Loucy (cell line): ENCODE results near the gene ACADM.
"Not testable (repeated sequence)": the region's sequence is repeated elsewhere in the genome, so short reads cannot be mapped to it uniquely, and the experiment has no call there.

ENCODE experiments used
- H2AFZ ChIP-seq: fragments of 200-600 bp; sonication (generic); 2 replicates; pipeline ENCODE4 v1.6.0; 2016; ENCODE audit warnings: antibody characterized with exemption, mild to moderate bottlenecking, low read length, moderate library complexity
- H3F3A ChIP-seq: fragments of 200-600 bp; 2 replicates; pipeline ENCODE4 v1.6.0; 2016; ENCODE audit warnings: antibody characterized with exemption, low read depth, mild to moderate bottlenecking
- H3K27me3 ChIP-seq: fragments of 200-600 bp; sonication (generic); 2 replicates; pipeline ENCODE4 v1.6.1; 2014; ENCODE audit warnings: low read length, mild to moderate bottlenecking; ENCODE audit not compliant: insufficient read depth, poor library complexity, severe bottlenecking
- H3K36me3 ChIP-seq: fragments of 200-600 bp; sonication (generic); 2 replicates; pipeline ENCODE4 v1.6.1; 2016; ENCODE audit warnings: low read length; ENCODE audit not compliant: insufficient read depth
- H3K4me1 ChIP-seq: fragments of 200-600 bp; sonication (generic); 2 replicates; pipeline ENCODE4 v1.5.1; 2014; ENCODE audit warnings: low read length, mild to moderate bottlenecking; ENCODE audit not compliant: insufficient read depth, poor library complexity, severe bottlenecking
- H3K4me2 ChIP-seq: fragments of 200-600 bp; sonication (generic); 2 replicates; pipeline ENCODE4 v1.6.0; 2014; ENCODE audit warnings: antibody characterized with exemption, low read length, low read depth, mild to moderate bottlenecking; ENCODE audit not compliant: poor library complexity, severe bottlenecking
- H3K4me3 ChIP-seq: fragments of 200-600 bp; sonication (generic); 2 replicates; pipeline ENCODE4 v1.5.1; 2014; ENCODE audit warnings: low read length, mild to moderate bottlenecking, mixed read lengths; ENCODE audit not compliant: poor library complexity, severe bottlenecking
- H3K79me2 ChIP-seq: fragments of 200-600 bp; sonication (generic); 2 replicates; pipeline ENCODE4 v1.6.1; 2014; ENCODE audit warnings: low read length; ENCODE audit not compliant: insufficient read depth
- H3K9ac ChIP-seq: fragments of 200-600 bp; sonication (generic); 2 replicates; pipeline ENCODE4 v1.6.0; 2014; ENCODE audit warnings: mild to moderate bottlenecking, low read depth, low read length, moderate library complexity; ENCODE audit not compliant: poor library complexity, severe bottlenecking
- H3K9me2 ChIP-seq: fragments of 200-600 bp; sonication (generic); replicated peaks from 2 replicates; pipeline ENCODE4 v1.6.1; 2016; ENCODE audit warnings: low read depth, low read length, mixed read lengths
- H3K9me3 ChIP-seq: fragments of 200-600 bp; sonication (generic); 2 replicates; pipeline ENCODE4 v1.6.1; 2014; ENCODE audit warnings: mild to moderate bottlenecking, antibody characterized with exemption, low read length, low read depth; ENCODE audit not compliant: insufficient read depth
- H4K20me1 ChIP-seq: fragments of 200-600 bp; sonication (generic); 2 replicates; pipeline ENCODE4 v1.6.0; 2014; ENCODE audit warnings: antibody characterized with exemption, low read length, mild to moderate bottlenecking; ENCODE audit not compliant: insufficient read depth, poor library complexity, severe bottlenecking
- EZH2phosphoT487 ChIP-seq: fragments of 200-600 bp; IDR thresholded peaks from 2 replicates; pipeline ENCODE4 v1.6.1; 2018; ENCODE audit warnings: antibody characterized with exemption, mild to moderate bottlenecking, moderate library complexity, borderline replicate concordance
- TF ChIP-seq, protein P1 (sequence below): fragments of 200-600 bp; sonication (generic); conservative IDR thresholded peaks from 2 replicates; pipeline ENCODE4 v1.5.1; 2014; ENCODE audit warnings: mild to moderate bottlenecking, antibody characterized with exemption, low read length

The ACADM gene

DNA sequence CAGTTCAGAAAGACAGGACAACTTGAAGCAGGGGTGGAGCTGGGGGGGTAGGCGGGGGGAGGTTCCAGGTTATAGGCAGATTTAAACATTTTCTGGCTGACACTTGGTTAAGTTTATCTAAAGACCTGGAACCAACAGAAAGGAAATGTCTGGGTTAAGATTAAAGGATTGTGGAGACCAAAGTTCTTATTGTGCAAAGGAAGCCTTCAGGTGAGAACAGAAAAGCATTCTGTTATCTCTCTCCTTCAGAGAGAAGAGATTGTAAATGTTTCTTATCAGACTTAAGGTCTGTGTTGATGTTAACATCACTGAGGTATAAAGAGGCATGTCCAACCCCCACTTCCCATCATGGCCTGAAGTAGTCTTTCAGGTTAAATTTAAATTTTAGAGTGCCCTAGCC is 3.7 kb upstream of the ACADM start:
- 0 out of 2 replicates have a peak overlapping the region, but pooled peaks have one; percentile 43 for H2AFZ ChIP-seq
- H3K4me2 ChIP-seq = peak overlapping the region; percentile 69
- 0 out of 2 replicates have a peak, but pooled peaks cover 5% of the 10 kb centered on the region for H3F3A ChIP-seq
- no peaks in the 10 kb centered on the region for H3K27me3 ChIP-seq
- H3K9me2 ChIP-seq = no peaks in the 10 kb centered on the region
- H3K4me1 ChIP-seq = peaks cover 38% of the 10 kb centered on the region
- H3K9ac ChIP-seq = peak overlapping the region; percentile 61
- H3K79me2 ChIP-seq = peaks cover 22% of the 10 kb centered on the region
- TF ChIP-seq, protein P1, sequence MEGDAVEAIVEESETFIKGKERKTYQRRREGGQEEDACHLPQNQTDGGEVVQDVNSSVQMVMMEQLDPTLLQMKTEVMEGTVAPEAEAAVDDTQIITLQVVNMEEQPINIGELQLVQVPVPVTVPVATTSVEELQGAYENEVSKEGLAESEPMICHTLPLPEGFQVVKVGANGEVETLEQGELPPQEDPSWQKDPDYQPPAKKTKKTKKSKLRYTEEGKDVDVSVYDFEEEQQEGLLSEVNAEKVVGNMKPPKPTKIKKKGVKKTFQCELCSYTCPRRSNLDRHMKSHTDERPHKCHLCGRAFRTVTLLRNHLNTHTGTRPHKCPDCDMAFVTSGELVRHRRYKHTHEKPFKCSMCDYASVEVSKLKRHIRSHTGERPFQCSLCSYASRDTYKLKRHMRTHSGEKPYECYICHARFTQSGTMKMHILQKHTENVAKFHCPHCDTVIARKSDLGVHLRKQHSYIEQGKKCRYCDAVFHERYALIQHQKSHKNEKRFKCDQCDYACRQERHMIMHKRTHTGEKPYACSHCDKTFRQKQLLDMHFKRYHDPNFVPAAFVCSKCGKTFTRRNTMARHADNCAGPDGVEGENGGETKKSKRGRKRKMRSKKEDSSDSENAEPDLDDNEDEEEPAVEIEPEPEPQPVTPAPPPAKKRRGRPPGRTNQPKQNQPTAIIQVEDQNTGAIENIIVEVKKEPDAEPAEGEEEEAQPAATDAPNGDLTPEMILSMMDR = no peak
- no peak for TF ChIP-seq EZH2phosphoT487
- peaks cover 9% of the 10 kb centered on the region for H4K20me1 ChIP-seq
- H3K4me3 ChIP-seq = peak overlapping the region; percentile 38
- H3K36me3 ChIP-seq = no peaks in the 10 kb centered on the region
- no peaks in the 10 kb centered on the region for H3K9me3 ChIP-seq

- H2AFZ ChIP-seq, H3K27me3 ChIP-seq, H3K9me2 ChIP-seq, H3K36me3 ChIP-seq, H3K4me2 ChIP-seq, H3K4me3 ChIP-seq, H3F3A ChIP-seq, H3K9me3 ChIP-seq: not testable (repeated sequence)
- peaks cover 36% of the 10 kb centered on the region for H3K79me2 ChIP-seq
- H4K20me1 ChIP-seq = peaks cover 18% of the 10 kb centered on the region
- H3K9ac ChIP-seq = peak overlapping the region; percentile 95
- H3K4me1 ChIP-seq = peaks cover 45% of the 10 kb centered on the region
Observed at GRCh38 chr1:75722246-75722645, 2.3 kb upstream of the ACADM start.

DNA sequence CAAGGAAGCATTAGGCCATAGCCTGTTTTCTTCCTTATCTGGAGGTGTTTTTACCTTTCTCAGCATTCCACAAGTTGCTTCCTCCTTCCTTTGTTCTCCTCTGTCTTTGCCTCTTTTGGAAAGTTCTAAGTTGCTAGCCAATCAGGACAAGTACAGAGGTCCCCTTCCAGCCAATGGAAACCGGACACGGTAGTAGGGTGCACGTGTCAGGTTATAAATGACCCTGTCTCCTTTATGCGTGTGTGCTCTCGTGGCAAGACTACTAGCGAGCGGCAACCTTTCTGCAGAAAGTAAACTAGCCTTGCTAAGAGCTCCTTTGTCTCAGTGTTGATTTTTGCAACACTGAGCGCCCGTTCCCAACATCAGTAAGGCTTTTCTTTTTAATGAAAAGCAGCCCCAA is 1.5 kb upstream of the ACADM start:
- Histone ChIP-seq H4K20me1 (peaks cover 25% of the 10 kb centered on the region), H3K79me2 (peaks cover 43% of the 10 kb centered on the region), H2AFZ (no peak overlapping the region), H3F3A (0 out of 2 replicates have a peak, but pooled peaks cover 5% of the 10 kb centered on the region), H3K9me2 (no peaks in the 10 kb centered on the region), H3K9me3 (no peaks in the 10 kb centered on the region), H3K27me3 (no peaks in the 10 kb centered on the region), H3K4me1 (peaks cover 52% of the 10 kb centered on the region), H3K4me2 (peak overlapping the region; percentile 91), H3K4me3 (peak overlapping the region; percentile 97), H3K9ac (peak overlapping the region; percentile 95), H3K36me3 (no peaks in the 10 kb centered on the region)
- TF ChIP-seq, protein P1 = no peak
- TF ChIP-seq EZH2phosphoT487 = no peak

DNA sequence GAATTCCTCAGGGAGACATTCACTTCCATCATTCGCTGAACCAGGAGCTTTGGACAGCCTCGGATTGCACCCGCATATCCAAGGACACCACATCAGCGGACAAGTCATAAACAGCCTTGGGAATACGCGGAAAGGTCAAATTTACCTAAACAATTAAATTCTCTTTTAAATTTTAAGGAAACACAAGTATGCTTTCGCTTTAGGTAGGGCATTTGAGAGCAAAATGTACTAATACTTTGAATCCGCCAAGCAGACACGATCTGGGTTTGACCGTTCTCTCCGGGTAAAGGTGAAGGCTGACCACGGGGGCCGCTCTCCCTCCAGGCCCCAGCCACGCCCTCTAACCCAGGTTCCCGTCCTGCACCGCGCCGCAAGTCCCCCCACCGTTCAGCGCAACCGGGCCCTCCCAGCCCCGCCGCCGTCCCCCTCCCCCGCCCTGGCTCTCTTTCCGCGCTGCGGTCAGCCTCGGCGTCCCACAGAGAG is 479 bp upstream of the ACADM start:
- Histone ChIP-seq H3K36me3 (no peaks in the 10 kb centered on the region), H3K27me3 (no peaks in the 10 kb centered on the region), H3K4me2 (peak overlapping the region; percentile 91), H3K79me2 (peaks cover 53% of the 10 kb centered on the region), H3F3A (0 out of 2 replicates have a peak, but pooled peaks cover 5% of the 10 kb centered on the region), H3K9me3 (no peaks in the 10 kb centered on the region), H3K4me3 (peak overlapping the region; percentile 97), H3K4me1 (peaks cover 53% of the 10 kb centered on the region), H3K9ac (peak overlapping the region; percentile 95), H2AFZ (peak overlapping the region; percentile 75), H4K20me1 (peaks cover 34% of the 10 kb centered on the region), H3K9me2 (no peaks in the 10 kb centered on the region)
- TF ChIP-seq, protein P1 = no peak
- no peak for TF ChIP-seq EZH2phosphoT487
